ENCODE data around the gene PACS1. TPM values are rescaled to one million over a fixed set of nuclear protein-coding genes. Genes with fewer than 3 reads are reported as not detected.

Gene PACS1
- total RNA-seq, 2 experiments from 2014 or later, result 76.3 to 78.3 TPM

- Mint-ChIP-seq H3K9me3 (no peaks in the 10 kb centered on the region), H3K27ac (no peak overlapping the region), H3K36me3 (ENCODE audit: low read depth) (peaks cover 4% of the 10 kb centered on the region), H3K4me1 (ENCODE audit: low read depth) (peaks cover 27% of the 10 kb centered on the region), H3K4me3 (no peak overlapping the region), H3K27me3 (peaks cover under 1% of the 10 kb centered on the region)
- ATAC-seq (no peak), DNase-seq (no peak)
- TF ChIP-seq, protein P1, sequence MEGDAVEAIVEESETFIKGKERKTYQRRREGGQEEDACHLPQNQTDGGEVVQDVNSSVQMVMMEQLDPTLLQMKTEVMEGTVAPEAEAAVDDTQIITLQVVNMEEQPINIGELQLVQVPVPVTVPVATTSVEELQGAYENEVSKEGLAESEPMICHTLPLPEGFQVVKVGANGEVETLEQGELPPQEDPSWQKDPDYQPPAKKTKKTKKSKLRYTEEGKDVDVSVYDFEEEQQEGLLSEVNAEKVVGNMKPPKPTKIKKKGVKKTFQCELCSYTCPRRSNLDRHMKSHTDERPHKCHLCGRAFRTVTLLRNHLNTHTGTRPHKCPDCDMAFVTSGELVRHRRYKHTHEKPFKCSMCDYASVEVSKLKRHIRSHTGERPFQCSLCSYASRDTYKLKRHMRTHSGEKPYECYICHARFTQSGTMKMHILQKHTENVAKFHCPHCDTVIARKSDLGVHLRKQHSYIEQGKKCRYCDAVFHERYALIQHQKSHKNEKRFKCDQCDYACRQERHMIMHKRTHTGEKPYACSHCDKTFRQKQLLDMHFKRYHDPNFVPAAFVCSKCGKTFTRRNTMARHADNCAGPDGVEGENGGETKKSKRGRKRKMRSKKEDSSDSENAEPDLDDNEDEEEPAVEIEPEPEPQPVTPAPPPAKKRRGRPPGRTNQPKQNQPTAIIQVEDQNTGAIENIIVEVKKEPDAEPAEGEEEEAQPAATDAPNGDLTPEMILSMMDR (IDR thresholded peaks at IDR 0.05), result no peak
- intact Hi-C loops (cut with micrococcal nuclease), result loop anchor here (5.0 kb wide), 1 partner anchor 62 kb away; no protein-coding TSS in a partner anchor
- POLR2A ChIA-PET, result interaction anchor here (1.3 to 7.8 kb wide), 2 partner anchors 14 to 59 kb away, joined by 3 to 76 read pairs; partner anchors contain the start of gene RAB1B
- CTCF ChIA-PET, result interaction anchor here (0.9 to 1.6 kb wide), 2 partner anchors 9 to 27 kb away, joined by 3 read pairs; no protein-coding TSS in a partner anchor
Measured at GRCh38 chr11:66284526-66285078, 214.5 kb downstream of the PACS1 start.

DNA sequence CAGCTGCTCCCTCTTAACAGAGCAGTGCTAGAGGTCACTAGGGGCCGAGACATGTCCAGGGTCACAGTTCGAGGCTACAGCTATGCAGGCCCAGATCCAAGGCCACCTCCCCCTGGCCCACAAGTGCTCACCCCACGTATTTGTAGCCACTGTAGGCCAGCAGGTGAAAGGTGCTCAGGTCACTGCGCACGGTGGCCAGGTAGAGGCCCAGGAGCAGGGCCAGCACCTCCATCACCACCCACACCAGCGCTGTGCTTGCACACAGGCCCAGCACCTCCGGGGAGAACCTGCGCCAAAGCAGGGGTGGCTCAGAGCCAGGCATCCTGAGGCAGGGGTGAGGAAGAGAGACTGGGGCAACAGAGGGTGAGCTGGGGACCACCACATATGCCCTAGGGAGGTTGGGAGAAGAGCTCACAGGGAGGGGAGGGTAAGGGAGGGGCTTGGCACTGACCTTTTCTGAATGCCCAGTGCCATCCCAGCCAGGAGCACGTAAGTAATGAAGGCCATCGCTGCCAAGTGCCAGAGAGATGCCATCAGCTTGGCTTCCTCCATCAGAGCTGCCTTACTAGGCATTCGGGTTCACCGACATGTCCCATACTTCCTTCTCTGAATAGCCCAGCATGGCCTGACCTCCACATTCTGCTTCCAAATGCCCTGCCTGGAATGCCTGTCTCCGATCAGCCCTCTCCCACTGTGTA is 215.3 kb downstream of the PACS1 start:
- intact Hi-C loops (cut with micrococcal nuclease), result no loop called here
- POLR2A ChIA-PET, result interaction anchor here (0.7 to 1.3 kb wide), 3 partner anchors 26 to 60 kb away, joined by 3 read pairs; no protein-coding TSS in a partner anchor
- Mint-ChIP-seq H3K36me3 (ENCODE audit: low read depth) (peaks cover 4% of the 10 kb centered on the region), H3K27me3 (no peaks in the 10 kb centered on the region), H3K27ac (no peak overlapping the region), H3K4me3 (no peak overlapping the region), H3K4me1 (ENCODE audit: low read depth) (peaks cover 33% of the 10 kb centered on the region), H3K9me3 (no peaks in the 10 kb centered on the region)
- ATAC-seq (no peak), DNase-seq (no peak)
- CTCF ChIA-PET, result interaction anchor here (0.9 to 4.8 kb wide), 3 partner anchors 10 to 27 kb away, joined by 3 to 27 read pairs (median 3); no protein-coding TSS in a partner anchor
- TF ChIP-seq, protein P1 (IDR thresholded peaks at IDR 0.05), result no peak

DNA sequence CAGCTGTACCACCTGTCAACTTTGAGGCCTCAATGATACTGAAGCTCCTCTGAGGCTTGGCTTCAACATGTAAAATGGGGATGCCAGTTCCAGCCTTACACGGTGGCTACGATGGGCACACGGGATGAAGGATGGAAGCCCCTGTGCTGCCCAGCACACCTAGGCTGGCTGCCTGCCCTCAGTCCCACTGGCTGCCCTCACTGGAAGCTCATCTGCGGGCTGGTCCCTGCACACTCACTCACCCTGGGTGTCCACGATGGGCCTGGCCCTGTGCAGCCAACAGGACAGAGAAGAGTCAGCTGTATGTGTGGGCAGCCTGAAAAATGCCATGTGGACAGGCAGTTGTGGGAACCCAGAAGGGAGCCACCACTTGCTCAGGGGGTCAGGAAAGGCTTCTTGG is 216.6 kb downstream of the PACS1 start:
- intact Hi-C loops (cut with micrococcal nuclease), result no loop called here
- POLR2A ChIA-PET, result interaction anchor here (0.6 to 1.5 kb wide), 4 partner anchors 19 to 218 kb away, joined by 3 to 5 read pairs (median 4); no protein-coding TSS in a partner anchor
- peaks cover 6% of the 10 kb centered on the region for H3K27me3 Mint-ChIP-seq
- no peak for ATAC-seq
- no peak for DNase-seq
- H3K9me3 Mint-ChIP-seq, result no peaks in the 10 kb centered on the region
- TF ChIP-seq, protein P1 (IDR thresholded peaks at IDR 0.05), result no peak
- peaks cover 38% of the 10 kb centered on the region for H3K4me1 Mint-ChIP-seq (ENCODE audit: low read depth)
- H3K4me3 Mint-ChIP-seq, result peak overlapping the region; percentile 85
- peaks cover 4% of the 10 kb centered on the region for H3K36me3 Mint-ChIP-seq (ENCODE audit: low read depth)
- CTCF ChIA-PET, result interaction anchor here (0.8 to 4.8 kb wide), 7 partner anchors 22 to 152 kb away, joined by 3 to 27 read pairs (median 4); partner anchors contain the start of gene MRPL11
- H3K27ac Mint-ChIP-seq, result no peak overlapping the region

DNA sequence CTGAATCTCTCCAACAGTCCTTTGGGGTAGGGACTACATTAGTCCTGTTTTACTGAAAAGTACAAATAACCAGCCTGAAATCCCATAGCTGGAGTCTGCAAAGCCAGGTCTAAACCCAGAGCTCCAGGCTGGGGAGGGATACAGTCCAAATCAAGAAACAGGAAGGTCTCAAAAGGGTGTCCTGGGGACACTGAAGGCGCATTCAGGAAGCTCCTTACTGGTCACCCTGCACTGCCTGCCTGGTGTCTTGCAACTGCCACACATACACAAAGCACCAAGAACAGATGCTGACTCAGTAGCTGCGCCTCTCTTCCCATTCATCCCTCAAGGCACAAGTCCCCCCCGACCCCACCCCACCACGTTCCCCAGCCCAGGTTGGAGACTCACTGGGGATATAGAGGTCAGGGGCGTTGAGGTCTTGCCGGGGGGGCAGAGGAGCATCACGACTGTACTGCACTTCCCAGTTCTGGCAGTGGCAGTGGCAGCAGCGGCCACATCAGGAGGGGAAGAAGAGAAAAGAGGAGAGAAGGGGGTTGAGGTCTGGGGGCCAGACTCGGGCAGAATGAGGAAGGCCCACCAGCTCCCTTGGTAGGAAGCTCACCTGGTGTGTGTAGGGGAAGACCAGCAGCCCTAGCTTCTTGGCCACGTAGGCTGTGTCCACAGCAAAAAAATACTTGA is 217.3 kb downstream of the PACS1 start:
- DNase-seq, result no peak
- Mint-ChIP-seq H3K4me1 (ENCODE audit: low read depth) (peaks cover 34% of the 10 kb centered on the region), H3K27me3 (peaks cover 6% of the 10 kb centered on the region), H3K36me3 (ENCODE audit: low read depth) (peaks cover 4% of the 10 kb centered on the region), H3K4me3 (peak overlapping the region; percentile 85), H3K9me3 (no peaks in the 10 kb centered on the region), H3K27ac (no peak overlapping the region)
- ATAC-seq, result no peak
- intact Hi-C loops (cut with micrococcal nuclease), result no loop called here
- ChIA-PET POLR2A (interaction anchor here (0.7 to 1.5 kb wide), 3 partner anchors 18 to 20 kb away, joined by 4 to 6 read pairs (median 5); partner anchors contain the start of gene RAB1B), CTCF (interaction anchor here (1.1 to 4.8 kb wide), 5 partner anchors 23 to 151 kb away, joined by 4 to 27 read pairs (median 13); partner anchors contain the start of gene MRPL11)
- TF ChIP-seq, protein P1 (IDR thresholded peaks at IDR 0.05), result no peak

Data from activated CD8-positive, alpha-beta T cell treated with anti-CD3 and anti-CD28 coated beads for 36 hours (primary cell).